ENCODE measurements around the gene PIK3CD. TPM values are rescaled to one million over a fixed set of nuclear protein-coding genes. Genes with fewer than 3 reads are reported as not detected.

Gene PIK3CD
- total RNA-seq (2014; rRNA removed; shearing (Covaris generic)), result 4.3 and 5.6 TPM in 2 replicates

DNA sequence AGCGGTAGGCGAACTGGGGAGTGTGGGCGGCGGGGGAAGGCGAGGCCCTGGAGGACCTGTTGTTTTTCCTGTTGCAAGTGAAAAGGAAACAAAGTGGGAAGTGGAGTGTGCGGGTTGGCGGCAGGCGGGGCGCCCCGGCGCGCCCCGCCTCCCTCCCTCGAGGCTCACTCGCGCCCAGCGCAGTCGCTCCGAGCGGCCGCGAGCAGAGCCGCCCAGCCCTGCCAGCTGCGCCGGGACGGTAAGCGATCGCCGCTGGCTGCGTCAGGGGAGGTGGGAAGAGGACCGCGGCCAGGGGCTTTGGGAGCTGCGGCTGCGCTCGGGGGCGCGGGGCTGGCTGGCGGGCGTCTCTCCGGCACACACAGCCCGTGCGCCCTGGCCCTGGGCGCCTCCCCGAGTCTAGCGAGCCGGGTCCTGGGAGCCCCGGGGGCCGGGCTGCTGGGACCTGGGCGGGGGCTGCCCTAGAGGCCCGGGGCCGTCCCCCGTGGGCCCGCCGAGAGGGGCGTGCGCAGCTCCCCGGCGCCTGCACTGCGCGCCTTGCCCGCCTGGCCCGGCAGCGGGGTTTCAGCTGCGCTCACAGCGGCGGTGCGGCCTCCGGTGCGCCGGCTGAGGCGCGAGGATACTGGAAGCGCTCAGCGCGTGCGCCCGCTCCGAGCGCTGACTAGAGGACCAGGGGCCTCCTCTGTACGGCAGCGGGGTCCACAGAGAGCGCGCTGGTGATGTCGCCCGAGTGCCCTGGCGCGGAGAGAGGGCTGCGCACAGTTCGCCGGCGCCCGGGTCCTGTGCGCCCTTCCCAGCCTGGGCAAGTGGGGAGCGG lies at the start of gene PIK3CD:
PIK3CD (plus strand) TSS at position 167 of the 814 bp plus-strand sequence. CDS start 58,725 bp downstream, outside the sequence.
- no peak for DNase-seq (ENCODE audit: low spot score)

DNA sequence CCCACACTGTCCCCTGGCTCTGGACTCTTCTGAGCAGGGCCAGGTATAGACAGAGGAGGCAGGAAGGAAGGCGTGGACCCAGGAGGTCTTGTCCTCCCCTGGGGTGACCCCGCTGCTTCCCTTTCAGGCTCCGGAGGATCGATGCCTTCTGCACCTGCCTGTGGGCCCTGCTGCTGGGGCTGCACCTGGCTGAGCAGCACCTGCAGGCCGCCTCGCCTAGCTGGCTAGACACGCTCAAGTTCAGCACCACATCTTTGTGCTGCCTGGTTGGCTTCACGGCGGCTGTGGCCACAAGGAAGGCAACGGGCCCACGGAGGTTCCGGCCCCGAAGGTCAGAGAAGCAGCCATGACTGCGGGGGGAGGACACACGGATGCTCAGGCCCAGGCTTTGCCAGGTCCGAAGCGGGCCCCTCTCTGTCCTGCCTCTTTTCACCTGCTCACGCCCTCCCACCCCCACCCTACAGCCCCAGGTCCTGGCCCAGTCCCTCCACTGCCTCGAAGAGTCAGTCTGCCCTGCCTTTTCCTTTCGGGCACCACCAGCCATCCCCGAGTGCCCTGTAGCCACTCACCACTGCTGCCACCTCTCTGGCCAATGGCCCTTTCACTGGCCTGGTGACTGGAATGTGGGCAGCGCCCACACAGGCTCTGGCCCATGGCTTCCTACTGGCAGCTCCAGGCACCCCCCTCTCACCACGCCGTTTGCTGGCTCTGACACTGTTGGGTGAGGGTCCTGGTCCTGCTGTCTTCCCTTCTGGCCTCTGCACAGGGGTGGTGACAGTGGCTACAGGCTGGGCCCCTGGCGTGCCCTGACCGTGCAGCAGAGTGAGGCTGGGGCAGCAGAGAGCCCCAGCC lies 49.4 kb upstream of the PIK3CD start:
- DNase-seq (ENCODE audit: low spot score), result no peak

DNA sequence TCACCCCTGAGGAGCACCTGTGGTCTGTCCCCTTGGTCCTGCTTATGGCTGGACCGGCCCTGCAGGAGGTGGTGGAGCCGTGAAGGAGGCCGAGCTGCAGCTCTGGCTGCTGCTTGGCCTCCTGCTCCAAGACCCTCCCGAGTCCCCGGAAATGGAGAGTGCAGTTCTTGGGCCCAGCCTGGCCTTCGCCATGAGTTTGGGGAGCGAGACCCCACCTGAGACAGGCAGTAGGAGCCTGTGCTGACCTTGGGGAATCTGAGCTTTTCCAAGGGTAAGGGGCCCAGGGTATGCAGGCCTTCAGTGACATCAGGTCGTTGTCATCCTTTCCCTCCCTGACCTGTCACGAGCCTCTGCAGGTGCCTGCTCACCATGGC lies 48.8 kb upstream of the PIK3CD start:
- DNase-seq (ENCODE audit: low spot score), result no peak

DNA sequence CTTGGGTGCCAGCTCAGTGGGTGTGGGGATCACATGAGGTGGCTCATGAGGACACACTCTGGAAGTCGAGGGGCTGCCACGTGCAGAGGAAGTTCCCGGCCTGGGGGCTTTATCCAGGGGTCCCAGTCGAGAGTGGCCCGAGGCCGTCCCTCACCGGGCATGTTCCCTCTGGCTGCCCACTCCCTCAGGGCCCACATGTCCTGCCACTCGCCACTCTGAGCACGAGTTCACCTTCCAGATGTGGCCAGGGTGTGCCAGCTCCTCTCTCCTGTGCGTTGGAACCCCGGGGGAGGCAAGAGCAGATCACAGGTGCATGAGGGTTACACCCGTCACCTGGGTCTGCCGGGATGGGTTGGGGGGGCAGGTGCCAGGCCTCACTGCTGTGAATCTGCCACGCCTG lies 48.2 kb upstream of the PIK3CD start:
- no peak for DNase-seq (ENCODE audit: low spot score)

DNA sequence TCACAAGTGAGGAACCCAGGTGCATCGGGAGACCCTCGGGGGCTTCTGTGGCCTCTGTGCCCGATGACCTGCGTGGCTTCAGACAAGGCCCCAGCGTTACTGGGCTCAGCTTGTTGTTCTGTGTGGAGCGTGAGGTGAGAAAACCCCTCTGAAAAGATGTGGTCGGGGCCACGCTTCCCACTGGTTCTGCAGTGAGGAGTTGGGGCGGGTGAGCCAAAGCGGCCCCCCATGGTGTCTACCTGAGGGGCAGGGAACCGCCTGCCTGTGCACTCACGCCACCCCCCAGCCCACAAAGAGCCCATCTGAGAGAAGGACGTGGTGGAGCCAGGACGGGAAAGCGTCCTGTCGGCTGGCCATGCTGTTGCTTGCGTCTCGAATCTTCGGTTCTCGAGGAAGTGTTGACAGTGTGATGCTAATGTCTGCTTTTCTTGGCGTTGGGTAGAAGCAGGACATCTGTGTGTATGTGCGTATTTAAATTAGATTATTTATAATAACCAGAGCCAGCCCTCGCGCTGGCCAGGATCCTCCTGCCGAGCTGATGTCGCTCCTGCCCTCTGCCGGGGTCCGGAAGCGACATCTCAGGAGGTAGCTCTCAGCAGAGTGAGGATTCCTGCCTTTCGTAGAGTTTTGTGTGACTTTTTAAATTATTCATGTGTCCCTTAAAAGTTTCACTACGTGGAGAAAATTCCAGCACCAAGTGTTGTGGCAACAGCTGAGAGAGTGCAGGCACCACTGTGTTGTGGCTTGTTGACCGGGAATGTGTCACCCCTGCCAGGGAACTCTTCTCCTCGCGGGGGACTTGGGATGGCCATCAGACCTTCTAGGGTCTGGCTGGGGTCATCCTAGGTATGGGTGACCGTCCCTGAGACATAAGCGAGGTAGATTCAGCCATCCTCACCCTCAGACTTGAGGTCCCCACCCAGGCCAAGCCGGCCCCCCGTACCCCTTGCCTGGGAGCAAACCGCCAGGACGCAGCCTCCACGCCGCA lies 47.5 kb upstream of the PIK3CD start:
- DNase-seq (ENCODE audit: low spot score), result no peak

DNA sequence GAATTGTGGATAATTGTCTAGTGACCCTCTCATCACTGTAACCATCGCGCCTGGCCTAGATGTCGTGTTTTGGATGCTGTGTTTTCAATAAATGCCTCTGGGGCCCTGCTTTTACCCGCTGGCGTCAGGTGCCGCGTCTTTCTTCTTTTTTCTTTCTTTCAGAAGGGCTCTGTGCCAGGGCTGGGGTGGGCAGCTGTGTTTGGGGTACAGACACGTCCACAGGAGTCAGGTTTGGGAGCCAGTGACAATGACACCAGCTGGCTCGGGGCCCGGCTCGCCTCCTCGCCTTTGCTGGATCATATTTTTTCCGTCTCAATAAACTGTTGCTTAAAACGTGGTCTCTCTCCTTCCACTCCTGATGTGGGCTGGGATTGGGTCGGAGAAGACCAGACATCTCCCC lies 46.7 kb upstream of the PIK3CD start:
- no peak for DNase-seq (ENCODE audit: low spot score)

DNA sequence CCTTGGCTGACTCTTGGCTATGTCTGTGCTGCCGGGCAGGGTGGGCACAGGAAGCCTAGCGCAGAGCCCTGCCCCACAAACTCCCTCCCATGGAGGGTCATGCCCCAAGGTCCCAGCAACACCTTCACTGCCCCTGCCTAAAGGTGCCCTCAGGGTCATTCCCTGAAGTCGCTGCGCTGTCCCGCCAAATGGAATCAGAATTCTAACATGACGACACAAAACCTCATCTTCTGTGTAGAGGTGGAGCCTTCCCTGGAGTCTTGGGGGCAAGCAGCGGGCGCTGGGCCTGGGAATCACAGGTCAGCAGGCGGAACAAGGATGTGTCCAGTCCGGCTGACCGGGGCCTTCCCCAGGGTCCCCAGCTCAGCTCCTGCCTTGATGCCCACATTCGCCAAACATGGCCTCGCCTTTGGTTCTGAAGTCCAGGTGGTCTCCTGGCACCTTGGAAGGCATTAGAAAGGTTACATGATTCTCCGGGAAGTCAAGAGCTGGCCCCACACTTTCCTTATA lies 45.5 kb upstream of the PIK3CD start:
- no peak for DNase-seq (ENCODE audit: low spot score)

DNA sequence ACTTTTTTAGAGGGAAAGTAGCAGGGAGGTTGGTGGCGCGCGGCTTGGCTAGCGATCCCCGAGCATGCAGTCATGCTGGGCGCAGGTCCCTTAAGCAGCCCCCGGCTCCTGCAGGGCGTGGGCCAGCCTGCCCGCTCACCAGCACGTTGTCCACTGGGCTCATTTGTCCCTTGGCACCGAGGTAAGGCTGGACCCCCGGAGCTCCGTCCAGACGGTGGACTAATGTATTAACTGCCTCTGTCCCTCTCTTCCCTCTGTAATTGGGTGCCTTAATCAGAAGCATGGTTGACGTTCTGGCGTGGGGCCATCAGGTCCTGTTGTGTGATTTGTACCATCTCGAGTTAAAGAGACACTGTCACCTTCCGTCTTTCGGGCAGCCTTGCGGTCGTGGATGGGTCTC lies 45.1 kb upstream of the PIK3CD start:
- no peak for DNase-seq (ENCODE audit: low spot score)

DNA sequence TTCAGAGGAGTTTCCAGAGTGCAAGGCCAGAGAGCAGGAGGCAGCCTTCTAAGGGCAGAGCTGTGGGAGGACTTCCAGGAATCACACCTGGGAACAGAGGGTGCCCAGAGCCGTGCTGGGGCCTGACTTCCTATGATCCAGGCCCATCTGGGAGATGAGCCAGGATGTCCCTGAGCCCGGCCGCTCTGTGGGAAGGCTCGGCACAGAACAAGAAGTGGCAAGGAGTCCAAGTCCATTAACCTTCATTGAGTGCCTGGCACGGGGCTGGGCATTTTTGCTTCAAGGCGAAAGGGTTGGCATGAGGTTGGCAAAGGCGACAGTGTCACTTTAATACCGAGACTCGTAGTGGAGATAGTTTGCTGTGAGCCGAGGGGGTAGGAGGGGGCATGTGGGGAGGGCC lies 44.6 kb upstream of the PIK3CD start:
- DNase-seq (ENCODE audit: low spot score), result no peak

DNA sequence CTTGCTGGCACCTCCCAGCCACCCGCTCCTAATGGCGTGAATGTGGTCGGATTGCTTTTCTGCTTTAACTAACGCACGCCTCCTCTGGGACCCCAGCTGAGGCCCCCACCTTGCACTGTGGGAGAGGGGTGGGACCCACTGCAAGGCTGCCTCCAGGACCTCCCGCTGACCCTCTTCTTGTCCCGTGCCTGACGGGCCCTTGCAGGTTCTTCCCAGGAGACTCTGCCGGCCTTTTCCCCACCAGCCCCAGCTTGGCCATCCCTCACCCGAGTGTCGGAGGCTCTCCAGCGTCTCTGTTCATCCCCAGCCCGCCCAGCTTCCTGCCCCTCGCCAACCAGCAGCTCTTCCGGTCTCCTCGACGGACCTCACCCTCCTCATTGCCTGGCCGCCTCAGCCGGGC lies 44.2 kb upstream of the PIK3CD start:
- no peak for DNase-seq (ENCODE audit: low spot score)

DNA sequence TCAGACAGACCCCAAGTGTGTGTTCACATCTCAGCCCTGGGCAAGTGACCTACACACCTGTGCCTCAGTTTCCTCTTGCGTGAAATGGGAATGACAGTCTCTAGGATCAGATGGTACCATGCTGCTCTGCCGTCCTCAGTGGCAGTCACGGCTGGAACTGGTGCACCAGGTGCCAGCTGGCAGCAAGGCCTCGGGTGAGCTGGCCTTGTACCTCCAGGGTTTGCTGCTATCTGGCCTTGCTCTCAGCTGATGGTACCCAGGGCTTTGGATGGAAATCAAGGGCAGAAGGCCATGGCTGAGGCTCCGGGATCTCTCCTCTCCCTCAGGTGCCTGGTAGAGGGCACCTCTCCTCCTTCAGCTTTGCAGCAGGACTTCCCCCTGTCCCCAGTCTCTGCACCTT lies 41.5 kb upstream of the PIK3CD start:
- no peak for DNase-seq (ENCODE audit: low spot score)

DNA sequence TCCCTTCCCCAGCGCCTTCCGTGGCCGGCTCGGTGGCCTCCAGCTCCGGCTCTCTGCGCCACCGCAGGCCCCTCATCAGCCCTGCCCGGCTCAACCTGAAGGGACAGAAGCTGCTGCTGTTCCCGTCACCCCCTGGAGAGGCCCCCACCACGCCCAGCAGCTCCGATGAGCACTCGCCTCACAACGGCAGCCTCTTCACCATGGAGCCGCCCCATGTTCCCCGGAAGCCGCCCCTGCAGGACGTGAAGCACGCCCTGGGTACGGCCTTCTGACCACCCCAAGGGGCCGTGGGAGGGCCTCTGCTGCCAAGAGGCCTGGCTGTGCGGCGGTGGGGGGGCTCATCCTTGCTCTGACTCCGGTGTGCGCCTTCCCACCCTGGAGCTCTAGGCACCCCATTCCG lies 41.0 kb upstream of the PIK3CD start:
- no peak for DNase-seq (ENCODE audit: low spot score)

DNA sequence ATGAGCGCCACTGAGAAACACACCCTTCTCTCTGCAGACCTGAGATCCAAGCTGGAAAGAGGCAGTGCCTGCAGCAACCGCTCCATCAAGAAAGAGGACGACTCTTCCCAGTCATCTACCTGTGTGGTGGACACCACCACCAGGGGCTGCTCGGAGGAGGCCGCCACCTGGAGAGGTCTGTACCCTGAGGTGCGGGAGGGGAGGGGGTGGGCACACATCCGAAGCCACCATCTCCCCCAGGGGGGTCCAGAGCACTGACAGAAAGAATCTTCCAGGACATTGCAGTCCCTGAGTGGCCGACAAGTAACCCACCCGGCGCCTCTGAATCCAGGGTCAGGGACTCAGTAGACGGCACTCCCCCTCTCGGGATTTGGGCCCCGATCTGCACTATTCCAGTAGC lies 39.8 kb upstream of the PIK3CD start:
- no peak for DNase-seq (ENCODE audit: low spot score)

DNA sequence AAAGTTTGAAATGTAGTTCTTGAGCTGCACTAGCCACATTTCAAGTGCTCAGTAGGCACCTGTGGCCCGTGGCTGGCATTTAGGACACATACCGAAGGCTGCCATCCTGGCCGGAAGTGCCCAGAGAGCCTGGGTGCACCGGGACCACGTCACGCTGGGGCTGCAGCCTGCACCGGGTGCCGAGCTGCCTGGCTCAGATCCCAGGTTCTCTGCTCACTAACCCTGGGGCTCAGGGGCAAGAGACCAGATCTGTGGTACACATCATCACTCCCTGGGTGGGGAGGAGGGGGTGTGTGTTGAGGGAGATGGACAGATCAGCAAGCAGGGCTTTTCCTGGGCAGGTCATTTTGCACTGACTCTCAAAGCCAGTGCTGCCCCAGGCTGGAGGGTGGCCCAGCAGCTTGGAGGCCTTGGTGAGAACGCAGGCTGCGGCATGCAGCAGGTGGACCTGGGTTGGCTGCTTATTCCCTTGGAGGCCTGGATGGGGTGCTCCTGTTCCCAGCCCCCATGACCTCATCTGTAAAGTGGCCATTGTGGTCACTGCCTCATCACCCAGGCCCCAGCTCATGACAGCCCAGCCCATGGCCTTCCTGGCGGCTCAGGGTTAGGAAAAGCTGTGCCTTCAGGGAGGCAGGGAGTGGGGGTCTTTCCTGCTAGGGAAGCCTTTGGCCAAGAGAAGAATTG lies 39.2 kb upstream of the PIK3CD start:
- DNase-seq (ENCODE audit: low spot score), result no peak

DNA sequence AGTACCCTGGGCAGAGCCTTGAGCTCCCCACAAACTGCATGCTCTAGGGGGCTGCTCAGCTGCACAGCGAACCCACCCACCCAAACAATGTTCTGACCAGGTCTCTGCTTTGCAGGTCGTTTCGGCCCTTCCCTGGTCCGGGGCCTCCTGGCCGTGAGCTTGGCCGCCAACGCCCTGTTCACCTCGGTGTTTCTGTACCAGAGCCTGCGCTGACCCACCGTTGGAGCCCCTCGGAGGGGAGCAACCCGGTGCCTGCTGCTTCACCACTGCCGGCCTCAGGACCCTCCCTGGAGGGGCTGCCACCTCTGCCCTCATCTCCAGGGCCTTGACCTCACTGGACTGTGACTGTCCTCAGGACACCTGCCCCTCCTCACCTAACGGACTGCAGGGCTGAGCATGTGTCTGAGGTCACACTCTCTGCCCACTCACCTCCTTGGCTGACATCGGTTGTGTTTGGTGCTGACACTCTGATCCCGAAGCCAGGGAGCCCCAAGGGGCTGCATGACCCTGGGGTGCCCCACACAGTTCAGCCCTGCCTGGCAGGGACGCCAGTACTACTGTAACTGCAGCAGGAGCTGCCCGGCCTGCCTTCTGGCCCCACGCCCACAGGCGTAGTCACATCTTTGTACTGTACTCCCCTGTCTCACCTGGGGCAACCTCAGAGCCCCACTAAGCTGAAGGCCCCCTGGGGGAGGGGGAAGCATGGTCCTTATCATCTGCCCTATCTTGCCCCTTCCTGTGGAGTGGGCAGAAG lies 38.5 kb upstream of the PIK3CD start:
- no peak for DNase-seq (ENCODE audit: low spot score)

DNA sequence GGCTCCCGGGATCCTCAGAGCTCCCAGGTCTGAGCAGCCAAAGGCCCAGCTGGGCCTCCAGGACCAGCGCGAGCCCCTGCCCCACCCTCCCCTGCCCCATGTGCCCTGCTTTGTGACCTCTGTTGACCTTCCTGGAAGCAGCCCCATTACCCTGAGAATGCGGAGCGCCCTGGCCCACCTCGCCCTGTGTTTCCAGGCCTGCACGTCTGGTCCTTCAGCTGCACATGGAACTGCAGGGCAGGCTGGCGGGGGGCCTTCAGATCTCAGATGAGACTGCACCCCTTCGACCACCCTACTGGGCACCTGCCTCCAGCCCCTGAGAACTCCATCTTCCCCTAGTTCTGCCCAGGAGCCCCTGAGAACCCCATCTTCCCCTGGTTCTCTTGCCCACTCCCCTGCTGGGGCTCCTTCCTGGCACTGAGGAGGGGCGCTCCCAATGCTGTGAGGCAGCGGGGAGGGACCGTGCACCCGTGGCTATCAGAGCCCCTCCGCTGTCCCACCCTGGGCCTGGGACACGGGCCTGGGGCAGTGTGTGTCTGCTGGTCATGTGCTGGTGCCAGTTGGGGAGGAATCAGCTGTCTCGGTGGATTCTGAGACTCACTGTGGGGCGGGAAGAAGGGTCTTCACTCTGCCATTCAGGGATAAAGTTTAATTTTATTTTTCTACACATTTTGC lies 37.8 kb upstream of the PIK3CD start:
- no peak for DNase-seq (ENCODE audit: low spot score)

DNA sequence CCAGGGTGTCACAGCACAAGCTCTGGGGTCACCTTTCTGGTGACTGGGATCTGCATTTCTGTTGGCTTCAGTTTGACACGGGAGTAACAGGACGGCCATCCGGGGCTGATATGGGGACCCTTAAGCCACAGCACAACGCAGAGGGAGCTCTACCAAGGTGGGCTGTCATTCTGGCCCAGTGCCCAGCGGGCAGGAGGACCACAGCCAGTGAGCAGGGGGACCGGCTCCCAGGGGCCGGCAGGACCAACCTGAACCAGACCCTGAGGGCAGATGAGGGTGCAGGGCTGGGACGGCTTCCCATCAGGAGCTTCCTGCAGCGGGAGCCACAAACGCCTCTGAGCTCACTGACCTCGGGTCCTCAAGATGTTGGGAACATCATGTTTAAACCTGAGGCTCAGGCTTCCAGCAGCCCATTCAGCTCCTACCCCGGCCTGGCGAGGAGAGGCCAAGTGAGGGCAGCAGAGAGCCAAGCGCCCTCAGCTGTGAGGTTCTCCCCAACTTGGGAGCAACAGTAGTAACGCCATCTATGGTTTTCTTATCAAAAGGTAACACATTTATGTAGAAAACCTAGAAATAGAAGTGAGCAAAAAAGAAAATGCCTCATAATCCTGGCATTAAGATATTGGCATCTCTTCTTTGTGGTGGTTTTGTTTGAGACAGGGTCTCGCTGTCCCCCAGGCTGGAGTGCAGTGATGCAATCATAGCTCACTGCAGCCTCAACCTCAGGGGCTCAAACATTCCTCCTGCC lies 36.0 kb upstream of the PIK3CD start:
- peak; percentile 10 for DNase-seq (ENCODE audit: low spot score)

DNA sequence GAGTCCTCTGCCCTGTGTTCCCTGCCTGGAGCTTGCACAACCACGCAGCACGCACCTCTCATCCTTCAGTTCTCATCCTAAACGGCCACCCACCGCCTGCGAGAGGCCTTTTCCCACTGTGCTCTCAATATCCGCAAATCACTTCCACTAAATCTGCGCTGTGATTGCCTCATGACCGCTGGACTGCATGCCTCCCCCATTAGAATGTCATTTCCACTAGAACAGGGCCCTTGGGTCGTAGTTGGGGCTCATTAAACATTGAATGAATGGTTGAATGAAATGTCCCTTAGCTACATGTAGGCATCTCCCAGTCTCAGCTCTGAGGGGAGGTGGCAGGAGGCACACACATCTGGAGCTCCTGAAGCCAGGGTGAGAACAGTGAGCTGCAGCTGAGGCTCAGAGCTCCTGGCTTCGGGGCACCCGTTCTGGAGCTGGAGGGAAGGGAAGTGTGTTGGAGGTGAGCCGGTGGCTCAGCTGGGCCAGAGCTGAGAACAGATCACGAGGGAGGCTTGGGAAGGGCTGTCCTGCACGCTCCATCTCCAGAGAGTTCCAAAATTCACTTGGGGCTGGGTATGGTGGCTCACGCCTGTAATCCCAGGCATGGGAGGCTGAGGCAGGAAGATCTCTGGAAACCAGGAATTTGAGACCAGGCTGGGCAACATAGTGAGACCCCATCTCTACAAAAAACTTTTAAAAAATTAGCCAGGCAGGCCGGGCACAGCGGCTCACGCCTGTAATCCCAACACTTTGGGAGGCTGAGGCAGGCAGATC lies 32.4 kb upstream of the PIK3CD start:
- no peak for DNase-seq (ENCODE audit: low spot score)
